Spleen (tissue), 7 donors: ENCODE results near the gene RNF207.

Experiments
- POLR2A ChIP-seq, 3 donors: fragments of 450-650 bp; IDR thresholded peaks; one replicate each; pipeline ENCODE4 v1.5.1; 2017; ENCODE audit warnings: antibody characterized with exemption in 3 of 3, mild to moderate bottlenecking in 1 of 3
- POLR2AphosphoS5 ChIP-seq, 3 donors: sonication (generic); formaldehyde crosslinking; IDR thresholded peaks; one replicate each; pipeline ENCODE4 v1.5.1; 2017; ENCODE audit warnings: antibody characterized with exemption in 3 of 3
- TF ChIP-seq, protein P1 (sequence below), 11 experiments: fragments of 200-600 bp in 7 of 11; fragments of 450-650 bp in 4 of 11; sonication (generic) in 4 of 11; IDR thresholded peaks in 8 of 11; conservative IDR thresholded peaks in 3 of 11; 1 replicate in 7 of 11; 2 replicates in 4 of 11; pipeline versions ENCODE4 v1.4.0 to v1.8.0; 2016 to 2021; ENCODE audit warnings: antibody characterized with exemption in 11 of 11, inconsistent platforms in 4 of 11, mild to moderate bottlenecking in 1 of 11
- donor health status: DM: no; HTN: no; CAD: no; lungs with moderate emphysema.
- donor health status: DM: no; HTN: no; CAD: no.
- donor health status: DM: no; HTN: no; CAD: no.

DNA sequence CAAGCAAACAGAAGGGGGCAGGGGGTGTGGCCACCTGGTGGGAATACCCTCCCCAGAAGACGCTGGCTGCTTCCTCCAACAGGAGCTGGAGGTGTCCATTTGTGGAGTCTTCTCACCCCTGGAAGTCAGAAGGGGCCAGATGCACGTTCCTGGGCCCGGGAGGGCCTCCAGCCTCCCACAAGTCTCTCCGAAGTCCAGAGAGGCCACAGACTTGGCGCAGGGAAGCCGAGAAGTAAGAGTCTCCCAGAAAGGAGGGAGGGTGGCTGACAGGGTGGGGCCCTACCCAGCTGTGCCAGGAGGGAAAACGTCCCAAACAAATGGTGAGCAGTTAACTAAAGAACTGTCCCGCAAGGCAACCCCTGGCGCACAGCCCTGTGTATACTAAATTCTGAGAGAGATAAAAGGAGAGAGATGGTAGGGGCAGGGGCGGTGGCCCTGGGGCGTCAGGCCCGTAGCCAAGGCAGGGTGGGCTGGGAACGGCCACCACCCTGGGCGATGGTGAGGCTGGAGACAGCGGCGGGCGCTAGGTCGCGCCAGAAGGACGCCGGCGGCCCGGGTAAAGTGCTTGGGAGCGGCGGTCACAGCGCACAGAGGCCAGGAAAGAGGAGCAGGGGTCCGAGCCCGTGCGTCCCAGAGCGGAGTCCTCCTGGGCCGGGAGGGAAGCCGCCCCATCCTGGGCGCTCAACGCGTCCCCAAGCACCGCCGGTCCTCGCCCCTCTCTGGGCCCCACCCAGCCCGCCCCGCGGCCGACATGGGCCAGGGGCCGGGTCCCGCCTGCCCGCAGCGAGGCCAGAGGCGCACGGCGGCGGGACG, 27.0 kb upstream of the RNF207 start:
- TF ChIP-seq POLR2A (IDR thresholded peaks at IDR 0.05) (no peak), POLR2AphosphoS5 (IDR thresholded peaks at IDR 0.05) (no peak)
- TF ChIP-seq, protein P1, sequence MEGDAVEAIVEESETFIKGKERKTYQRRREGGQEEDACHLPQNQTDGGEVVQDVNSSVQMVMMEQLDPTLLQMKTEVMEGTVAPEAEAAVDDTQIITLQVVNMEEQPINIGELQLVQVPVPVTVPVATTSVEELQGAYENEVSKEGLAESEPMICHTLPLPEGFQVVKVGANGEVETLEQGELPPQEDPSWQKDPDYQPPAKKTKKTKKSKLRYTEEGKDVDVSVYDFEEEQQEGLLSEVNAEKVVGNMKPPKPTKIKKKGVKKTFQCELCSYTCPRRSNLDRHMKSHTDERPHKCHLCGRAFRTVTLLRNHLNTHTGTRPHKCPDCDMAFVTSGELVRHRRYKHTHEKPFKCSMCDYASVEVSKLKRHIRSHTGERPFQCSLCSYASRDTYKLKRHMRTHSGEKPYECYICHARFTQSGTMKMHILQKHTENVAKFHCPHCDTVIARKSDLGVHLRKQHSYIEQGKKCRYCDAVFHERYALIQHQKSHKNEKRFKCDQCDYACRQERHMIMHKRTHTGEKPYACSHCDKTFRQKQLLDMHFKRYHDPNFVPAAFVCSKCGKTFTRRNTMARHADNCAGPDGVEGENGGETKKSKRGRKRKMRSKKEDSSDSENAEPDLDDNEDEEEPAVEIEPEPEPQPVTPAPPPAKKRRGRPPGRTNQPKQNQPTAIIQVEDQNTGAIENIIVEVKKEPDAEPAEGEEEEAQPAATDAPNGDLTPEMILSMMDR (IDR thresholded peaks at IDR 0.05 in 8 of 11, conservative IDR thresholded peaks at IDR 0.05 in 3 of 11): no peak
